ENCODE results near the gene GRIK5. TPM values are rescaled to one million over a fixed set of nuclear protein-coding genes. Genes with fewer than 3 reads are reported as not detected.

Gene GRIK5
- total RNA-seq, 1 donor from 2014 or later, result 3.8 TPM

GRCh38 chr19:41965106-41965505 lies 104.9 kb downstream of the GRIK5 start:
- Mint-ChIP-seq H3K9me3 (no peaks in the 10 kb centered on the region), H3K4me1 (no peaks in the 10 kb centered on the region), H3K27me3 (ENCODE audit: low read depth) (no peaks in the 10 kb centered on the region), H3K27ac (ENCODE audit: unreplicated experiment) (no peak overlapping the region), H3K36me3 (ENCODE audit: low read depth) (no peaks in the 10 kb centered on the region), H3K4me3 (no peak overlapping the region)
- TF ChIP-seq CTCF (conservative IDR thresholded peaks at IDR 0.05), result no peak
- DNase-seq (ENCODE audit: low read depth, low spot score), result no peak

- no peak for TF ChIP-seq CTCF (conservative IDR thresholded peaks at IDR 0.05)
- Mint-ChIP-seq H3K27me3 (ENCODE audit: low read depth) (no peaks in the 10 kb centered on the region), H3K4me1 (peaks cover 20% of the 10 kb centered on the region), H3K27ac (ENCODE audit: unreplicated experiment) (no peak overlapping the region), H3K4me3 (peak overlapping the region; percentile 58), H3K9me3 (no peaks in the 10 kb centered on the region), H3K36me3 (ENCODE audit: low read depth) (no peaks in the 10 kb centered on the region)
- DNase-seq (ENCODE audit: low read depth, low spot score), result no peak
Observed at GRCh38 chr19:41960973-41961372, 109.0 kb downstream of the GRIK5 start.

GRCh38 chr19:41959056-41960053 lies 110.7 kb downstream of the GRIK5 start, which contains the start of gene RABAC1:
Gene RABAC1, minus strand, starts transcription at chr19:41959321. Its CDS starts 29 bp downstream, at chr19:41959292.
- peak; percentile 85 for DNase-seq (ENCODE audit: low read depth, low spot score)
- H3K4me1 Mint-ChIP-seq, result peaks cover 20% of the 10 kb centered on the region
- H3K36me3 Mint-ChIP-seq (ENCODE audit: low read depth), result no peaks in the 10 kb centered on the region
- peak within 1 kb of the TSS; percentile 89 for H3K27ac Mint-ChIP-seq (ENCODE audit: unreplicated experiment)
- peak within 1 kb of the TSS; percentile 91 for H3K4me3 Mint-ChIP-seq
- TF ChIP-seq CTCF (conservative IDR thresholded peaks at IDR 0.05), result peak; percentile 42
- no peaks in the 10 kb centered on the region for H3K9me3 Mint-ChIP-seq
- H3K27me3 Mint-ChIP-seq (ENCODE audit: low read depth), result no peaks in the 10 kb centered on the region

- H3K9me3 Mint-ChIP-seq, result no peaks in the 10 kb centered on the region
- H3K4me3 Mint-ChIP-seq, result peak overlapping the region; percentile 91
- H3K36me3 Mint-ChIP-seq (ENCODE audit: low read depth), result no peaks in the 10 kb centered on the region
- peak overlapping the region; percentile 35 for H3K27ac Mint-ChIP-seq (ENCODE audit: unreplicated experiment)
- no peak for TF ChIP-seq CTCF (conservative IDR thresholded peaks at IDR 0.05)
- no peaks in the 10 kb centered on the region for H3K27me3 Mint-ChIP-seq (ENCODE audit: low read depth)
- DNase-seq (ENCODE audit: low read depth, low spot score), result peak; percentile 65
- H3K4me1 Mint-ChIP-seq, result peaks cover 20% of the 10 kb centered on the region
Observed at GRCh38 chr19:41958367-41959055, 111.5 kb downstream of the GRIK5 start.

GRCh38 chr19:41957838-41958366 lies 112.1 kb downstream of the GRIK5 start:
- peak; percentile 54 for DNase-seq (ENCODE audit: low read depth, low spot score)
- Mint-ChIP-seq H3K4me3 (peak overlapping the region; percentile 91), H3K36me3 (ENCODE audit: low read depth) (no peaks in the 10 kb centered on the region), H3K9me3 (no peaks in the 10 kb centered on the region), H3K27me3 (ENCODE audit: low read depth) (no peaks in the 10 kb centered on the region), H3K27ac (ENCODE audit: unreplicated experiment) (no peak overlapping the region), H3K4me1 (peaks cover 20% of the 10 kb centered on the region)
- TF ChIP-seq CTCF (conservative IDR thresholded peaks at IDR 0.05), result peak; percentile 82

All from neural crest cell (in vitro differentiated cells).